Epithelial cell of prostate (primary cell): ENCODE measurements around the gene MICB.
"Not testable (repeated sequence)": the region's sequence is repeated elsewhere in the genome, so short reads cannot be mapped to it uniquely, and the experiment has no call there.

Experiments
- DNase-seq: peaks from one replicate; pipeline ENCODE4 v3.0.0-alpha.2; 2011; ENCODE audit warnings: low read depth, low spot score
- H3K27ac ChIP-seq: fragments of 450-650 bp; 2 replicates; pipeline ENCODE4 v1.5.1; 2017; ENCODE audit warnings: mild to moderate bottlenecking

Gene MICB

GRCh38 chr6:31496826-31497225 is 1.1 kb upstream of the MICB start:
- not testable (repeated sequence) for H3K27ac ChIP-seq, DNase-seq

- DNase-seq: no peak
- H3K27ac ChIP-seq: no peak overlapping the region
Measured at GRCh38 chr6:31498748-31499147, 803 bp downstream of the MICB start.

- H3K27ac ChIP-seq, DNase-seq: not testable (repeated sequence)
Measured at GRCh38 chr6:31499648-31500047, 1.7 kb downstream of the MICB start.

- H3K27ac ChIP-seq: no peak overlapping the region
- no peak for DNase-seq
Measured at GRCh38 chr6:31502586-31502985, 4.6 kb downstream of the MICB start.

- H3K27ac ChIP-seq, DNase-seq: not testable (repeated sequence)
Measured at GRCh38 chr6:31509036-31509435, 11.1 kb downstream of the MICB start.

GRCh38 chr6:31510007-31510406 is 12.1 kb downstream of the MICB start:
- no peak overlapping the region for H3K27ac ChIP-seq
- DNase-seq: no peak

GRCh38 chr6:31513456-31514165 is 15.7 kb downstream of the MICB start:
- DNase-seq: no peak
- H3K27ac ChIP-seq: no peak overlapping the region

- no peak overlapping the region for H3K27ac ChIP-seq
- no peak for DNase-seq
Measured at GRCh38 chr6:31521835-31522234, 23.9 kb downstream of the MICB start.

- H3K27ac ChIP-seq: no peak overlapping the region
- no peak for DNase-seq
Measured at GRCh38 chr6:31525553-31525931, 27.6 kb downstream of the MICB start.

GRCh38 chr6:31525932-31526591 is 28.1 kb downstream of the MICB start:
- no peak for DNase-seq
- H3K27ac ChIP-seq: no peak overlapping the region

- H3K27ac ChIP-seq: no peak overlapping the region
- no peak for DNase-seq
Measured at GRCh38 chr6:31528307-31528777, 30.4 kb downstream of the MICB start.

- DNase-seq: no peak
Measured at GRCh38 chr6:31528821-31529328, 30.9 kb downstream of the MICB start, which contains the start of gene MCCD1. Gene MCCD1, plus strand, starts transcription at chr6:31528962. Its CDS starts 53 bp downstream, at chr6:31529015.

GRCh38 chr6:31529329-31530150 is 31.6 kb downstream of the MICB start:
- DNase-seq: no peak
- H3K27ac ChIP-seq: no peak overlapping the region

More at GRCh38 chr6:31528821-31529328, 30.9 kb downstream of the MICB start, which contains the start of gene MCCD1:
- H3K27ac ChIP-seq: no peak within 1 kb of the TSS

GRCh38 chr6:31530659-31531058 is 32.7 kb downstream of the MICB start:
- DNase-seq: no peak
- H3K27ac ChIP-seq: no peak overlapping the region

- DNase-seq: no peak
Measured at GRCh38 chr6:31531162-31531561, 33.2 kb downstream of the MICB start.

GRCh38 chr6:31531771-31532643 is 34.1 kb downstream of the MICB start:
- DNase-seq: no peak
- no peak overlapping the region for H3K27ac ChIP-seq

More at GRCh38 chr6:31531162-31531561, 33.2 kb downstream of the MICB start:
- no peak overlapping the region for H3K27ac ChIP-seq

GRCh38 chr6:31532644-31533454 is 34.9 kb downstream of the MICB start:
- no peak overlapping the region for H3K27ac ChIP-seq
- DNase-seq: no peak

- H3K27ac ChIP-seq: no peak overlapping the region
- DNase-seq: no peak
Measured at GRCh38 chr6:31533455-31533841, 35.5 kb downstream of the MICB start.

GRCh38 chr6:31534011-31534410 is 36.1 kb downstream of the MICB start:
- H3K27ac ChIP-seq: no peak overlapping the region
- no peak for DNase-seq
